Activated T-cell treated with anti-CD3 and anti-CD28 coated beads for 1 hour (primary cell): Measurements from ENCODE around the gene GLO1.

Experiments
- DNase-seq: peaks from one replicate; pipeline ENCODE4 v3.0.0-alpha.2; 2020; ENCODE audit warnings: low read depth

Gene GLO1

GRCh38 chr6:38658418-38659167 lies 44.4 kb downstream of the GLO1 start:
- no peak for DNase-seq

DNA sequence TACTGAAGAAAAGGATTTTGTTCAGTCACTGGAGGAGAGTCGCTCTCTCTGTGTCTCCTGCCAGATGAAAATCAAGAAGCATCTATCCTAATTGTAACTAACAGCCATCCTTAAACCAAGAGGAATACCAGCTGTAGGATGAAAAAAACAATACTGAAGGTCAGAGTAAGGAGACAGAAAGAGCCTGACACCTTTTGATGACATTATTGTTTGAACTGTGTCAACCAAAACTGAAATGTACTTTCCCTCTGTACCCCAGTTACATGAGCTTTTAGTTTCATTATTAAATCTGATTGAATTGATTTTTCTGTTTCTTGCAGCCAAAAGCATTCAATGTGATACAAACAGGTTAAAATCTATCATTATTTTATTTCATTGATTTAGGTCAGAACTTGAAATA lies 46.0 kb downstream of the GLO1 start:
- DNase-seq = no peak

DNA sequence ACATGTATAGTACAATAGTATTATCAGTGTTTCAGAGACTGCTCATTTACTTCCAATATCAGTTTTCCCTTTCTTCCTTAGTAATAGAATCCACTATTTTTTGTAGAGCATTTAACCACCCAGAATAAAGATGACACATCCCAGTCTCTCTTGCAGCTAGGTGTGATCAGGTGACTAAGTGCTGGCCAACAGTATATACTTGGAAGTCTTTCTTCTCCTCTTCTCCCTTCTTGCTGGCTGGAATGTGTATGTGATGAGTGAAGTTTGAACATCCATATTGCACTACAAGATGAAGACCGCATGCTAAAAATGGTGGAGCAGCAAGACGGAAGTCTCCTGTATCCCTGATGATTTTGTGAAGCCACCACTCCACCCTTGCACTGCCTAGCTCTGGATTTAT lies 48.7 kb downstream of the GLO1 start:
- DNase-seq = no peak

GRCh38 chr6:38651121-38651784 lies 51.7 kb downstream of the GLO1 start:
- no peak for DNase-seq

- DNase-seq = no peak
These were observed 52.7 kb downstream of the GLO1 start for GRCh38 chr6:38650207-38650752.

DNA sequence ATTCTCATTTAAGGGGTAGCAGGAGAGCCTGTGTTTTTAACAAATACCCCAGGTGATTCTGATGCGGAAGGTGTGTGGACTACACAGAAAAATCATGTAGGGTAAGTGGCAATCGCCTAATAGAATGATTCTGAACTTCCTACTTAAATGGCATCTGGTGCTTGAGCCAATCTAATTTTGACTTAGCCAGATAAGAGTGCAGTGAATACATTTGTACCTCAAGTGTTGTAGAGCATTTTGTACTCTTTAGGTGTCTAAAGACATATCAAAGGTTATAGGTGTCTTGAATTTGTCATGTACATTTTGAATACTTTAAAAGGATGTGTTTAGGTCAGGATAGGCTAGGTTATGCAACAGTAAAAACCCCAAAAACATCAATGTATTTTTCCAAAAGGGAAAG lies 53.2 kb downstream of the GLO1 start:
- no peak for DNase-seq

DNA sequence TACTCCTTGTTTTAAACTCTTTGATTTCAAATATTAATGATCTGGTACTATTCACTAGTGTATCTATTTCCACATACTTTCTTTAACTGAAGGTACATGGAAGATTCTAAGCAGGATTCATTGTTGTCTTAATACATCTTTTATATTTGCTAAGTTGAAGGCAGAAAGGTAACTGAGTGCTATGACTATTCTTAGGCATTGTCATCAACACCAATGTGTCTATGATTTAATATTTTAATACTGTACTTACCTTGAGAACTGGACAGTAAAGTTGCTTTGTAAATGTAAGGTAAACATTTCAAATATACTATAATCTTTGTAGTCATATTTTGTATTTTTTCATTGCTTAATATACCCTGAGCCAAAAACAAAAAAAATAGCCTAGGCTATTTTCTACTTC lies 54.3 kb downstream of the GLO1 start:
- no peak for DNase-seq

- DNase-seq = no peak
These were observed 56.6 kb downstream of the GLO1 start for GRCh38 chr6:38646166-38646878.

DNA sequence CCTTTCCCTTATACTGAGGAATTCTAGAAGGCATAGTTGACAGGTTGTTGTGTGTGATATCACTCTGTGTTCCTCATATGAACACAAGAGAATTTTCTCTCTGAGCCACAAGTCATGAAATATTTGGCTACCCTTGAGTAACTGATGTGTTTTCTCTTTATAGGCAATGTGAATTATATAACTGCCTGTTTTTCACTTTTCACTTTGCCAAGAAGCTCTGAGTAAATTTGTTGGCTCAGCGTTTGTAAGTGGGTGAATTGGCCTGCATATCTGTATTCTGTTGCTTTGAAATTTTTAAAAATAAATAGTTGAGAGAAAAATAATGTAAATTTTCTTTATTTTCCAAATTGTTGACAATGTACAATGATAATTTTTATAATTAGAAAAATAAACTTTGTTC lies 58.0 kb downstream of the GLO1 start:
- DNase-seq = no peak

GRCh38 chr6:38640216-38640909 lies 62.6 kb downstream of the GLO1 start:
- DNase-seq = peak; percentile 1

DNA sequence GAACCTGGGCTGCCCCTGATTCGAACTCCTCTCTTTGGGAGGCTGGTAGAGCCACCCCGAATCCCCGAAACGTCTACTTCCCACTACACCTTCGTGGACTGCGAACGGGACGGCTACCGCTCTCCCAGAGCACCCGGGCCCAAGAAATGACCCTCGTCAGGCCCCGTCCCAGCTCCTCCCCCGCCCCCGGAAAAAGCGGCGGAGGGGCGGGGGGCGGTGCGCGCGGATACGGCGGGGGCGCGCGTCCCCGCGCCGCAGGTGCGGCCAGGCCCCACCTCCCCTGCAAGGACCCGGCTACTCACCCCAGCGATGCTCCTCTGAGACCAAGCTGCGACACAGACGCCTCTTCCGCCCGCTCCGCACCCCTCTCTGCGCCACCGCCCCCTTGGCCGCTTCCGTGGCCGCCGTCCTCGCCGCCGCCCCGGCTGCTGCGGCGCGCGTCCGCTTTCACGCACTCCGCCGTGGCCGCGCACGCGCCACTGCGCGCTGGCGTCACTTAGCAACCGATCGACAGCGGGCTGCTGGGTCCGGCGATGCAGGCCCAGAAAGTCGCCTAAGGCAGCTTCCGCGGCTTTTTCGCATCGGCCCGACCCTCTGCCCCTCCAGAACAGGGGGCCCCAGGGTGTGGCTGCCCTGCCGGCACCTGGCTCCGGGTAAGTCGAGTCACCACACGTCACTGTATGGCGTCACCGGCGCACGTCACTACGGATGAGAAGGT lies 63.3 kb downstream of the GLO1 start, which contains the start of gene BTBD9:
Gene BTBD9 (minus strand): TSS at position 432 of the 718 bp plus-strand sequence.
- peak; percentile 64 for DNase-seq

- DNase-seq = peak; percentile 43
These were observed 63.9 kb downstream of the GLO1 start for GRCh38 chr6:38638941-38639497.

GRCh38 chr6:38637756-38638155 lies 65.2 kb downstream of the GLO1 start:
- DNase-seq = no peak

DNA sequence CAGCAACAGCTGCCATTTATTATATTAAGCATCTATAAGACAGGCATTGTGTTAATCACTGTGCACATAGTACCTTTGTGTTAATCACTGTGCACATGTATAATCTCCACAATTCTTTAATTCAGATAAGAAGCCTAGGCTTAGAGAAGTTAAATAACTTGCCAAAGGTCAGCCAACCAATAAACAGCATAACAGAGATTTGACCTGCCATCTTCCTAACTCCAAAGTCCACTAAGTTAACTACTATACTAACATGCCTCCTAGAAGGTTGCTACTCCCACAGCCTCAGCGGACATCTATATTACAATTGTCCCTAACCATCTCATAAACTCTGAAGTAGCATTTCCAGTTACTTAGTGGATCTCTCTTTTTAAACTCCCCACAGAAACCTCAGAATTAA lies 66.9 kb downstream of the GLO1 start:
- DNase-seq = no peak

DNA sequence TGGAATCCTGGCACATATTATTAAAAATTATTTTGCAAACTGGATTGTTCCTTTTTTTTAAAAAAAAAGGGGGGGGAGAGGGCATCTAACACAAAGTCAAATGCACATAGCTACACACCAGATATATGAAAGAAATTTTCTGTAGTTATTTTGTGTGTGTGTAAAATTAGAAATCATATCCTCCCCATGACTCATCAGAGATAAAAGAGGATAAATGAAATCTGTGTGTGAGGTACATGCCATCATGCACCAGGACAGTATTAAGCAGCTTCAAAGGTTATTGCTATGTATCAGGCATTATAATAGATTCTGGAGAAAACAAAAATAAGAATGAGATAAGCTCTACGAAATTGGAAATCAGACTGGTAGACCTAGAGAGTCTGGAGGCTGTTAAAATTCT lies 68.4 kb downstream of the GLO1 start:
- no peak for DNase-seq

GRCh38 chr6:38632490-38632889 lies 70.5 kb downstream of the GLO1 start:
- no peak for DNase-seq

- no peak for DNase-seq
These were observed 71.7 kb downstream of the GLO1 start for GRCh38 chr6:38631186-38631783.
